ENCODE measurements around the gene PLEKHS1. TPM values are rescaled to one million over a fixed set of nuclear protein-coding genes. Genes with fewer than 3 reads are reported as not detected.

The PLEKHS1 gene
- total and polyA plus RNA-seq, 11 donors: not detected

DNA sequence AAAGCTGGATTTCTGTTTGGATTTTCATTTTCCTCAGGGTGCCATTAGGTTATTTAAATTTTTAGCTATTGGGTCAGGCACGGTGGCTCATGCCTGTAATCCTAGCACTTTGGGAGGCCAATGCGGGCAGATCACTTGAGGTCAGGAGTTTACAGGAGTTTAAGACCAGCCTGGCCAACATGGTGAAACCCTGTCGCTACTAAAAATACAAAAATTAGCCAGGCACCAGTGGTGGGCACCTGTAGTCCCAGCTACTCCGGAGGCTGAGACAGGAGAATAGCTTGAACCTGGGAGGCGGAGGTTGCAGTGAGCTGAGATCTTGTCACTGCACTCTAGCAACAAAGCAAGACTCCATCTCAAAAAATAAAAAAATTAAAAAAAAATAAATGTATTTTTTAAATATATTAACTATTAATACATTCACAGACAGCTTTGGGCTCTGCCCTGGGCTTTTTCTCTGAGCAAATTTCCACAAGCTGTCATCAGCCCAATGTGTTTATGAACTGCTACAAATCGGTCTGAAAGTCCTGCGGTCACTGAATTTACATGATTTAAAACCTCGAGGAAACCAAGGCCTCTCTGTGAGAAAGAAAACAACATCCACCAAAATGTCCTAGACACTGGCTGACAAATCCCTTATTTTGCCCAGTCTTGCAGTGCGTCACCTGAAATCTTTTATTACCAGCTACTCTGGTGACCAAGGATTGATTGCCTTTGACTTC lies 19.2 kb upstream of the PLEKHS1 start:
- H3K27me3 ChIP-seq: no peaks in the 10 kb centered on the region
- peaks cover 0 to 46% (median 29%) of the 10 kb centered on the region in 9 donors for H3K36me3 ChIP-seq
- DNase-seq: no peak
- ATAC-seq: no peak
- peaks cover 0 to 5% (median 0%) of the 10 kb centered on the region in 12 donors for H3K4me1 ChIP-seq
- WGBS, 4 donors: 90 to 92% (median 91%) methylated on average over 9 of the region's 9 CpGs
- H3K27ac ChIP-seq: no peak overlapping the region
- H3K9me3 ChIP-seq: peaks cover 0 to 3% (median 0%) of the 10 kb centered on the region in 12 donors
- no peak overlapping the region for H3K4me3 ChIP-seq
- intact Hi-C loops (cut with DNase I): no loop called here
- TF ChIP-seq, protein P1, sequence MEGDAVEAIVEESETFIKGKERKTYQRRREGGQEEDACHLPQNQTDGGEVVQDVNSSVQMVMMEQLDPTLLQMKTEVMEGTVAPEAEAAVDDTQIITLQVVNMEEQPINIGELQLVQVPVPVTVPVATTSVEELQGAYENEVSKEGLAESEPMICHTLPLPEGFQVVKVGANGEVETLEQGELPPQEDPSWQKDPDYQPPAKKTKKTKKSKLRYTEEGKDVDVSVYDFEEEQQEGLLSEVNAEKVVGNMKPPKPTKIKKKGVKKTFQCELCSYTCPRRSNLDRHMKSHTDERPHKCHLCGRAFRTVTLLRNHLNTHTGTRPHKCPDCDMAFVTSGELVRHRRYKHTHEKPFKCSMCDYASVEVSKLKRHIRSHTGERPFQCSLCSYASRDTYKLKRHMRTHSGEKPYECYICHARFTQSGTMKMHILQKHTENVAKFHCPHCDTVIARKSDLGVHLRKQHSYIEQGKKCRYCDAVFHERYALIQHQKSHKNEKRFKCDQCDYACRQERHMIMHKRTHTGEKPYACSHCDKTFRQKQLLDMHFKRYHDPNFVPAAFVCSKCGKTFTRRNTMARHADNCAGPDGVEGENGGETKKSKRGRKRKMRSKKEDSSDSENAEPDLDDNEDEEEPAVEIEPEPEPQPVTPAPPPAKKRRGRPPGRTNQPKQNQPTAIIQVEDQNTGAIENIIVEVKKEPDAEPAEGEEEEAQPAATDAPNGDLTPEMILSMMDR (IDR thresholded peaks at IDR 0.05): no peak

DNA sequence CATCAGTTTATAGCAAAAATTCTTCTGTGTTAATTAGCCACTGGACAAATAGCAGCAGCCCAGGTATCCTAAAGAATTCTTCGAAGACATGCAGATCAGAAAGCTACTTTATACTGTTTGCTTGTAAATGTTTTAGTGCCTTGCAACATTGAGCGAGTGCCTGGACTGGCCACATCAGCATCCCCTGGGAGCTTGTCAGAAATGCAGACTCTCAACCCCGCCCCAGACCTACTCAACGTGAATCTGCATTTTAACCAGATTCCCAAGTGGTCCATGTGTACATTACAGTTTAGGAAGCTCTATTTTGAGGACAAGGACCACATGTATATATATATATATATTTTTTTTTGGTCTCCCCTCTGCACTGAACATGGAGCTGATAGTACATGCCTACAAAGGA lies 18.5 kb upstream of the PLEKHS1 start:
- no peak for ATAC-seq
- peaks cover 0 to 5% (median 0%) of the 10 kb centered on the region in 12 donors for H3K4me1 ChIP-seq
- WGBS, 4 donors: 71 to 81% (median 80%) methylated on average over 4 of the region's 4 CpGs
- H3K27me3 ChIP-seq: no peaks in the 10 kb centered on the region
- peaks cover 0 to 43% (median 26%) of the 10 kb centered on the region in 9 donors for H3K36me3 ChIP-seq
- no peak for TF ChIP-seq POLR2A (IDR thresholded peaks at IDR 0.05)
- TF ChIP-seq, protein P1 (IDR thresholded peaks at IDR 0.05): no peak
- no peak for DNase-seq
- H3K27ac ChIP-seq: no peak overlapping the region
- no peak overlapping the region for H3K4me3 ChIP-seq
- peaks cover 0 to 3% (median 0%) of the 10 kb centered on the region in 12 donors for H3K9me3 ChIP-seq
- intact Hi-C loops (cut with DNase I): no loop called here

DNA sequence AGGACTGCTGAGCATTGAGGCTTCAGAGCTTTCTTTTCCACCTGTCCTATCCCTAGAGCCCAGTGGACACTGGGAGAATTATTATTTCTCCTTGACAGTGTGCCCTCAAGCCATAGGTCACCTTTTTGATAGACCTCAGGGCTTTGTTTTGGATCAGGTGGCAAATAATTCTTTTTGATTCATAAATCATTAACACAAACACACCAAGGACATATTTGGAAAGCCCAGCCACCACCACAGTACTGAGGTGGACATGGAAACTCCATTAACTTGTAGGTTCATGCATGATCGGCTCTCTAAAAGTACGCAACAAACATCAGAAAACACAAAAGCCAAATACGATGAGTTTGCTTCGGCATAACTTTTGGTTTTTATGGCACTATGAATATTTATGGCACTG lies 17.8 kb upstream of the PLEKHS1 start:
- no peak overlapping the region for H3K4me3 ChIP-seq
- intact Hi-C loops (cut with DNase I): no loop called here
- peaks cover 0 to 3% (median 0%) of the 10 kb centered on the region in 12 donors for H3K9me3 ChIP-seq
- TF ChIP-seq, protein P1 (IDR thresholded peaks at IDR 0.05): no peak
- TF ChIP-seq POLR2A (IDR thresholded peaks at IDR 0.05): no peak
- DNase-seq: no peak
- no peak for ATAC-seq
- H3K36me3 ChIP-seq: peaks cover 0 to 36% (median 20%) of the 10 kb centered on the region in 9 donors
- H3K27me3 ChIP-seq: no peaks in the 10 kb centered on the region
- H3K27ac ChIP-seq: no peak overlapping the region
- peaks cover 0 to 5% (median 0%) of the 10 kb centered on the region in 12 donors for H3K4me1 ChIP-seq
- WGBS, 4 donors: 98 to 99% (median 98%) methylated on average over 4 of the region's 4 CpGs

DNA sequence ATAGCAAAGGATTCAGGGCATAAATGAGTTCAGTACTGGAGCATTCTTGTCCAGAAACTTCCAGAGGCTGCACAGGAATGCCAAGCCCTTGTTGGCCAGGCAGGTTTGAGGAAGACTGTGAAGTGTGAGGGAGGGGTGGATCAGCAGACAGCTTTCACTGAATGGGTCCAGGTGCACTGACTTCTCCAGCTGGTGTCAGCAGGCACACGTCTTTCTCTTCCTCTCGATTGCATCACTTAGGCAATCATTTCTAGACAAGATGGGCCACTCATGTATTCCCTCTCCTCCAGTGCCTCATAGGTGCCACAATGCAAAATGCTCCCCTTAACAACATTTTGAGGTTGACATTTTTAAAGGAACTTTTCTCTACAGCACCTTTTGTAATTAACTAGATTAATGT lies 15.6 kb upstream of the PLEKHS1 start:
- H3K4me3 ChIP-seq: no peak overlapping the region
- intact Hi-C loops (cut with DNase I): no loop called here
- no peaks in the 10 kb centered on the region for H3K9me3 ChIP-seq
- no peak for ATAC-seq
- TF ChIP-seq, protein P1 (IDR thresholded peaks at IDR 0.05): no peak
- TF ChIP-seq POLR2A (IDR thresholded peaks at IDR 0.05): no peak
- 19 to 43% (median 27%) methylated on average over 2 of the region's 2 CpGs for WGBS, 4 donors
- peaks cover 0 to 13% (median 0%) of the 10 kb centered on the region in 9 donors for H3K36me3 ChIP-seq
- H3K4me1 ChIP-seq: peaks cover 0 to 5% (median 0%) of the 10 kb centered on the region in 12 donors
- H3K27ac ChIP-seq: no peak overlapping the region
- DNase-seq: no peak
- no peaks in the 10 kb centered on the region for H3K27me3 ChIP-seq
